Mammary epithelial cell (primary cell): ENCODE data around the gene VMAC.

ENCODE experiments used
- EZH2 ChIP-seq: IDR thresholded peaks from 2 replicates; pipeline ENCODE4 v1.6.1; 2012; ENCODE audit warnings: low read length, inconsistent platforms, borderline replicate concordance
- TF ChIP-seq, protein P1 (sequence below), 2 donors: IDR thresholded peaks in 1 of 2; conservative IDR thresholded peaks in 1 of 2; 2 replicates each; pipeline ENCODE4 v1.5.1; 2011 to 2012; ENCODE audit warnings: inconsistent platforms in 2 of 2, low read length in 2 of 2, mild to moderate bottlenecking in 2 of 2, control low read depth in 1 of 2, low read depth in 1 of 2; ENCODE audit not compliant: insufficient read depth in 1 of 2; ENCODE audit errors: extremely low read depth in 1 of 2

DNA sequence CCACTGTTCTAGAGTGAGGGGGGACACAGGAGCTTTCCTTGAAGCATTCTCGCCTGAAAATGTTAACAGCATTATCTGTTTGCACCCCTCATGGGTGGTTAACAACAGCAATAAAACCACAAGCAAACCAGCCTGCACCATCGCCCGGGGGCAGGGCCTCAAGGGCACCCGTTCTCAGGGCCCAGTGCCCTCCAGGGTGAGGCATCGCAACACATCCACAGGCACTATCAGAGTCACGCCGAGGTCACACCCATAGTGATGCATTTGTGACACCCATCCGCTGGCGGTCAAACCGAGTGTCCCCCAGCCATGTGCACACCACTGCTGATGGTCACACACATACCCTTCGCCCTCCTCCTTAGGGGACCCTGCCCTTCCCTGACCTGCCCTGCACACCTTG is 38.9 kb upstream of the VMAC start:
- no peak for TF ChIP-seq EZH2
- TF ChIP-seq, protein P1, sequence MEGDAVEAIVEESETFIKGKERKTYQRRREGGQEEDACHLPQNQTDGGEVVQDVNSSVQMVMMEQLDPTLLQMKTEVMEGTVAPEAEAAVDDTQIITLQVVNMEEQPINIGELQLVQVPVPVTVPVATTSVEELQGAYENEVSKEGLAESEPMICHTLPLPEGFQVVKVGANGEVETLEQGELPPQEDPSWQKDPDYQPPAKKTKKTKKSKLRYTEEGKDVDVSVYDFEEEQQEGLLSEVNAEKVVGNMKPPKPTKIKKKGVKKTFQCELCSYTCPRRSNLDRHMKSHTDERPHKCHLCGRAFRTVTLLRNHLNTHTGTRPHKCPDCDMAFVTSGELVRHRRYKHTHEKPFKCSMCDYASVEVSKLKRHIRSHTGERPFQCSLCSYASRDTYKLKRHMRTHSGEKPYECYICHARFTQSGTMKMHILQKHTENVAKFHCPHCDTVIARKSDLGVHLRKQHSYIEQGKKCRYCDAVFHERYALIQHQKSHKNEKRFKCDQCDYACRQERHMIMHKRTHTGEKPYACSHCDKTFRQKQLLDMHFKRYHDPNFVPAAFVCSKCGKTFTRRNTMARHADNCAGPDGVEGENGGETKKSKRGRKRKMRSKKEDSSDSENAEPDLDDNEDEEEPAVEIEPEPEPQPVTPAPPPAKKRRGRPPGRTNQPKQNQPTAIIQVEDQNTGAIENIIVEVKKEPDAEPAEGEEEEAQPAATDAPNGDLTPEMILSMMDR (conservative IDR thresholded peaks at IDR 0.05 in 1 of 2, IDR thresholded peaks at IDR 0.05 in 1 of 2; ENCODE audit: extremely low read depth in 1 of 2, insufficient read depth in 1 of 2, low read depth in 1 of 2, low read length in 2 of 2), result no peak
